ENCODE results near the gene NUDT12.

NUDT12 gene

GRCh38 chr5:103541114-103541513 lies 21.5 kb downstream of the NUDT12 start:
- no peak for DNase-seq (ENCODE audit: low read depth)

- DNase-seq (ENCODE audit: low read depth) = no peak
Observed at GRCh38 chr5:103539376-103540330, 22.9 kb downstream of the NUDT12 start.

- no peak for DNase-seq (ENCODE audit: low read depth)
Observed at GRCh38 chr5:103532086-103532734, 30.4 kb downstream of the NUDT12 start.

GRCh38 chr5:103526164-103526915 lies 36.2 kb downstream of the NUDT12 start:
- no peak for DNase-seq (ENCODE audit: low read depth)

- DNase-seq (ENCODE audit: low read depth) = no peak
Observed at GRCh38 chr5:103525361-103525760, 37.2 kb downstream of the NUDT12 start.

GRCh38 chr5:103523319-103523718 lies 39.3 kb downstream of the NUDT12 start:
- no peak for DNase-seq (ENCODE audit: low read depth)

- no peak for DNase-seq (ENCODE audit: low read depth)
Observed at GRCh38 chr5:103522586-103522985, 40.0 kb downstream of the NUDT12 start.

GRCh38 chr5:103519550-103519949 lies 43.0 kb downstream of the NUDT12 start:
- no peak for DNase-seq (ENCODE audit: low read depth)

- no peak for DNase-seq (ENCODE audit: low read depth)
Observed at GRCh38 chr5:103514371-103514770, 48.2 kb downstream of the NUDT12 start.

GRCh38 chr5:103513701-103514100 lies 48.9 kb downstream of the NUDT12 start:
- no peak for DNase-seq (ENCODE audit: low read depth)

- no peak for DNase-seq (ENCODE audit: low read depth)
Observed at GRCh38 chr5:103512500-103512899, 50.1 kb downstream of the NUDT12 start.

GRCh38 chr5:103511554-103511885 lies 51.1 kb downstream of the NUDT12 start:
- DNase-seq (ENCODE audit: low read depth) = no peak

- no peak for DNase-seq (ENCODE audit: low read depth)
Observed at GRCh38 chr5:103510851-103511553, 51.6 kb downstream of the NUDT12 start.

- no peak for DNase-seq (ENCODE audit: low read depth)
Observed at GRCh38 chr5:103505581-103506305, 56.8 kb downstream of the NUDT12 start.

- no peak for DNase-seq (ENCODE audit: low read depth)
Observed at GRCh38 chr5:103503066-103503465, 59.5 kb downstream of the NUDT12 start.

GRCh38 chr5:103502662-103503061 lies 59.9 kb downstream of the NUDT12 start:
- DNase-seq (ENCODE audit: low read depth) = no peak
